ENCODE results near the gene SLC30A5. TPM values are rescaled to one million over a fixed set of nuclear protein-coding genes. Genes with fewer than 3 reads are reported as not detected.
"Not testable (repeated sequence)": the region's sequence is repeated elsewhere in the genome, so short reads cannot be mapped to it uniquely, and the experiment has no call there.

Gene SLC30A5
- total RNA-seq (2014; rRNA removed; shearing (Covaris generic)) = 55.8 and 85.6 TPM in 2 replicates

GRCh38 chr5:69093771-69094482 is at the start of gene SLC30A5:
SLC30A5 (plus strand) TSS chr5:69094014; CDS start chr5:69094256, 242 bp downstream.
- peak; percentile 99 for DNase-seq (ENCODE audit: low read depth)

GRCh38 chr5:69045213-69045612 is 48.6 kb upstream of the SLC30A5 start:
- DNase-seq (ENCODE audit: low read depth) = not testable (repeated sequence)

- DNase-seq (ENCODE audit: low read depth) = peak; percentile 39
Observed at GRCh38 chr5:69046375-69046957, 47.3 kb upstream of the SLC30A5 start.

GRCh38 chr5:69048230-69048629 is 45.6 kb upstream of the SLC30A5 start:
- DNase-seq (ENCODE audit: low read depth) = peak; percentile 18

GRCh38 chr5:69049151-69049550 is 44.7 kb upstream of the SLC30A5 start:
- no peak for DNase-seq (ENCODE audit: low read depth)

- no peak for DNase-seq (ENCODE audit: low read depth)
Observed at GRCh38 chr5:69049796-69050195, 44.0 kb upstream of the SLC30A5 start.

- DNase-seq (ENCODE audit: low read depth) = no peak
Observed at GRCh38 chr5:69050214-69050613, 43.6 kb upstream of the SLC30A5 start.

- DNase-seq (ENCODE audit: low read depth) = no peak
Observed at GRCh38 chr5:69052181-69052580, 41.6 kb upstream of the SLC30A5 start.

GRCh38 chr5:69074664-69075521 is 18.9 kb upstream of the SLC30A5 start:
- DNase-seq (ENCODE audit: low read depth) = no peak

- no peak for DNase-seq (ENCODE audit: low read depth)
Observed at GRCh38 chr5:69075522-69076179, 18.2 kb upstream of the SLC30A5 start.

- DNase-seq (ENCODE audit: low read depth) = no peak
Observed at GRCh38 chr5:69078921-69079540, 14.8 kb upstream of the SLC30A5 start.

GRCh38 chr5:69079556-69079955 is 14.3 kb upstream of the SLC30A5 start:
- DNase-seq (ENCODE audit: low read depth) = no peak

GRCh38 chr5:69083412-69083811 is 10.4 kb upstream of the SLC30A5 start:
- DNase-seq (ENCODE audit: low read depth) = peak; percentile 43

- DNase-seq (ENCODE audit: low read depth) = no peak
Observed at GRCh38 chr5:69084195-69084594, 9.6 kb upstream of the SLC30A5 start.

- no peak for DNase-seq (ENCODE audit: low read depth)
Observed at GRCh38 chr5:69084903-69085302, 8.9 kb upstream of the SLC30A5 start.

- no peak for DNase-seq (ENCODE audit: low read depth)
Observed at GRCh38 chr5:69086206-69086605, 7.6 kb upstream of the SLC30A5 start.

- DNase-seq (ENCODE audit: low read depth) = not testable (repeated sequence)
Observed at GRCh38 chr5:69088006-69088405, 5.8 kb upstream of the SLC30A5 start.

- no peak for DNase-seq (ENCODE audit: low read depth)
Observed at GRCh38 chr5:69090158-69090557, 3.7 kb upstream of the SLC30A5 start.

- no peak for DNase-seq (ENCODE audit: low read depth)
Observed at GRCh38 chr5:69091771-69092170, 2.0 kb upstream of the SLC30A5 start.

GRCh38 chr5:69092969-69093368 is 845 bp upstream of the SLC30A5 start:
- no peak for DNase-seq (ENCODE audit: low read depth)

GRCh38 chr5:69099302-69099701 is 5.5 kb downstream of the SLC30A5 start:
- no peak for DNase-seq (ENCODE audit: low read depth)

- DNase-seq (ENCODE audit: low read depth) = no peak
Observed at GRCh38 chr5:69103521-69103920, 9.7 kb downstream of the SLC30A5 start.

All from M059J (cell line).